Measurements from ENCODE around the gene FAM228B.

GRCh38 chr2:24204505-24204904, 81.2 kb downstream of the FAM228B start:
- TF ChIP-seq CTCF (IDR thresholded peaks at IDR 0.05) (no peak), ZFX (IDR thresholded peaks at IDR 0.05; ENCODE audit: borderline replicate concordance) (no peak)
